Smooth muscle cell (in vitro differentiated cells): Measurements from ENCODE around the gene TYW1B. TPM values are rescaled to one million over a fixed set of nuclear protein-coding genes. Genes with fewer than 3 reads are reported as not detected.
"Not testable (repeated sequence)": the region's sequence is repeated elsewhere in the genome, so short reads cannot be mapped to it uniquely, and the experiment has no call there.

Experiments
- DNase-seq: peaks from one replicate; lab custom pipeline; 2025; ENCODE audit not compliant: unreplicated experiment; lab: John Stamatoyannopoulos, UW
- H2AFZ ChIP-seq: fragments of 200-600 bp; sonication (generic); 2 replicates; pipeline ENCODE4 v1.6.0; 2016; ENCODE audit warnings: antibody characterized with exemption, low read depth, mild to moderate bottlenecking
- H3F3A ChIP-seq: fragments of 200-600 bp; sonication (generic); 2 replicates; pipeline ENCODE4 v1.6.0; 2017; ENCODE audit warnings: antibody characterized with exemption, low read depth
- H3K27ac ChIP-seq: fragments of 200-600 bp; sonication (generic); 2 replicates; pipeline ENCODE4 v1.5.1; 2016; ENCODE audit warnings: low read depth, mild to moderate bottlenecking
- H3K27me3 ChIP-seq: fragments of 200-600 bp; sonication (generic); 2 replicates; pipeline ENCODE4 v1.6.1; 2016; ENCODE audit warnings: low read depth, mild to moderate bottlenecking
- H3K36me3 ChIP-seq: fragments of 200-600 bp; sonication (generic); 2 replicates; pipeline ENCODE4 v1.5.1; 2016; ENCODE audit warnings: low read depth
- H3K4me1 ChIP-seq: fragments of 200-600 bp; sonication (generic); 2 replicates; pipeline ENCODE4 v1.5.1; 2016; ENCODE audit warnings: low read depth
- H3K4me2 ChIP-seq: fragments of 200-600 bp; sonication (generic); 2 replicates; pipeline ENCODE4 v1.6.0; 2016; ENCODE audit warnings: mild to moderate bottlenecking
- H3K4me3 ChIP-seq: fragments of 200-600 bp; sonication (generic); 2 replicates; pipeline ENCODE4 v1.5.1; 2016; ENCODE audit warnings: mild to moderate bottlenecking
- H3K79me2 ChIP-seq: fragments of 200-600 bp; sonication (generic); 2 replicates; pipeline ENCODE4 v1.6.0; 2016; ENCODE audit warnings: low read depth, mild to moderate bottlenecking
- H3K9ac ChIP-seq: fragments of 200-600 bp; sonication (generic); 2 replicates; pipeline ENCODE4 v1.6.0; 2016; ENCODE audit warnings: low read depth
- H3K9me3 ChIP-seq: fragments of 200-600 bp; sonication (generic); replicated peaks from 2 replicates; pipeline ENCODE4 v1.5.1; 2016; ENCODE audit warnings: low read depth
- H4K20me1 ChIP-seq: fragments of 200-600 bp; sonication (generic); 2 replicates; pipeline ENCODE4 v1.6.0; 2016; ENCODE audit warnings: low read depth
- CTCF ChIP-seq: fragments of 200-600 bp; sonication (generic); IDR thresholded peaks from 2 replicates; pipeline ENCODE4 v1.5.1; 2017; ENCODE audit warnings: borderline replicate concordance, mild to moderate bottlenecking, antibody characterized with exemption; ENCODE audit not compliant: insufficient read depth, poor library complexity, severe bottlenecking
- WGBS: methylation state at CpG from one replicate; pipeline ENCODE4 v1.1.7; 2016; ENCODE audit warnings: low lambda C conversion rate; 5-methylcytosine and 5-hydroxymethylcytosine counted together
- polyA plus RNA-seq: library from polyadenylated mRNA; unstranded; fragments of >200 nt; fragmentation: Nextera tagmentation; extraction: Ambion mirVana; gene quantifications from 2 replicates; pipeline ENCODE4 v1.2.1, GENCODE V29; 2016
- total RNA-seq: library from RNA; depleted of rRNA; stranded (reverse); fragments of >200 nt; gene quantifications from 2 replicates; pipeline ENCODE4 v1.2.3, GENCODE V29; 2014

Gene TYW1B
- total and polyA plus RNA-seq, 2 experiments from 2014 or later: 0.40 to 0.75 TPM

GRCh38 chr7:72793791-72794190 lies 34.2 kb downstream of the TYW1B start:
- no peak for TF ChIP-seq CTCF
- WGBS: 94% methylated on average over 6 of the region's 6 CpGs
- Histone ChIP-seq H2AFZ (no peak overlapping the region), H3K36me3 (no peaks in the 10 kb centered on the region), H3K27me3 (no peaks in the 10 kb centered on the region), H4K20me1 (no peaks in the 10 kb centered on the region), H3F3A (no peaks in the 10 kb centered on the region), H3K4me1 (no peaks in the 10 kb centered on the region), H3K9me3 (no peaks in the 10 kb centered on the region), H3K4me3 (no peak overlapping the region), H3K27ac (no peak overlapping the region), H3K4me2 (no peak overlapping the region), H3K9ac (no peak overlapping the region), H3K79me2 (no peaks in the 10 kb centered on the region)
- DNase-seq: no peak

- not testable (repeated sequence) for H3K9me3 ChIP-seq, H3K4me1 ChIP-seq, H3K36me3 ChIP-seq, H4K20me1 ChIP-seq, H3K4me3 ChIP-seq, H3K9ac ChIP-seq, H3K27ac ChIP-seq, H3F3A ChIP-seq, H3K4me2 ChIP-seq, DNase-seq, H2AFZ ChIP-seq, H3K79me2 ChIP-seq, H3K27me3 ChIP-seq
- WGBS: 97% methylated on average over 3 of the region's 3 CpGs
Observed at GRCh38 chr7:72790698-72791060, 37.3 kb downstream of the TYW1B start.

- WGBS: 95% methylated on average over 6 of the region's 6 CpGs
- H3K36me3 ChIP-seq, H3F3A ChIP-seq, H3K4me3 ChIP-seq, H3K4me1 ChIP-seq, H3K9ac ChIP-seq, H3K9me3 ChIP-seq, H3K4me2 ChIP-seq, H3K79me2 ChIP-seq, H4K20me1 ChIP-seq, H2AFZ ChIP-seq, H3K27me3 ChIP-seq, H3K27ac ChIP-seq, DNase-seq: not testable (repeated sequence)
Observed at GRCh38 chr7:72790048-72790697, 37.8 kb downstream of the TYW1B start.

- TF ChIP-seq CTCF: no peak
- no peaks in the 10 kb centered on the region for H3K36me3 ChIP-seq
- no peak overlapping the region for H3K9ac ChIP-seq
- H3K9me3 ChIP-seq: no peaks in the 10 kb centered on the region
- no peaks in the 10 kb centered on the region for H3K4me1 ChIP-seq
- WGBS: 58% methylated on average over 8 of the region's 8 CpGs
- no peak overlapping the region for H2AFZ ChIP-seq
- no peaks in the 10 kb centered on the region for H3K27me3 ChIP-seq
- H3F3A ChIP-seq: no peaks in the 10 kb centered on the region
- H3K79me2 ChIP-seq: no peaks in the 10 kb centered on the region
- H4K20me1 ChIP-seq: no peaks in the 10 kb centered on the region
- no peak overlapping the region for H3K4me3 ChIP-seq
- no peak for DNase-seq
- H3K4me2 ChIP-seq: no peak overlapping the region
- peak overlapping the region; percentile 39 for H3K27ac ChIP-seq
Observed at GRCh38 chr7:72785166-72785955, 42.6 kb downstream of the TYW1B start.

GRCh38 chr7:72783601-72784370 lies 44.2 kb downstream of the TYW1B start:
- not testable (repeated sequence) for H3K36me3 ChIP-seq, DNase-seq, H2AFZ ChIP-seq, H3K4me1 ChIP-seq, H4K20me1 ChIP-seq, H3K4me3 ChIP-seq, H3K79me2 ChIP-seq, H3K9ac ChIP-seq, H3K27me3 ChIP-seq, H3F3A ChIP-seq, H3K9me3 ChIP-seq
- Histone ChIP-seq H3K27ac (peak overlapping the region; percentile 39), H3K4me2 (peak overlapping the region; percentile 32)
- 54% methylated on average over 4 of the region's 4 CpGs for WGBS
